Lower leg skin (tissue), 3 donors: ENCODE data around the gene CSTF3.
"Not testable (repeated sequence)": the region's sequence is repeated elsewhere in the genome, so short reads cannot be mapped to it uniquely, and the experiment has no call there.

Experiments
- CTCF ChIP-seq, 3 donors: fragments of 450-650 bp; IDR thresholded peaks; one replicate each; pipeline ENCODE4 v1.5.1; 2016; ENCODE audit warnings: antibody characterized with exemption in 3 of 3, mild to moderate bottlenecking in 3 of 3, moderate library complexity in 2 of 3
- POLR2A ChIP-seq, 2 donors: fragments of 450-650 bp; IDR thresholded peaks; one replicate each; pipeline ENCODE4 v1.6.1; 2016 to 2017; ENCODE audit warnings: antibody characterized with exemption in 2 of 2, mild to moderate bottlenecking in 1 of 2, moderate library complexity in 1 of 2

- not testable (repeated sequence) for TF ChIP-seq CTCF, POLR2A (IDR thresholded peaks at IDR 0.05)
These were observed 1.9 kb downstream of the CSTF3 start for GRCh38 chr11:33159378-33159867.
